Testis (tissue), 2 donors: ENCODE data around the gene ARHGEF11.

Experiments
- CTCF ChIP-seq, 3 experiments: fragments of 450-650 bp in 2 of 3; fragments of 200-600 bp in 1 of 3; sonication (generic) in 1 of 3; IDR thresholded peaks; one replicate each; pipeline ENCODE4 v1.5.1; 2016 to 2019; ENCODE audit warnings: antibody characterized with exemption in 3 of 3, mild to moderate bottlenecking in 2 of 3, moderate library complexity in 1 of 3
- POLR2A ChIP-seq: fragments of 450-650 bp; IDR thresholded peaks from one replicate; pipeline ENCODE4 v1.6.1; 2017; ENCODE audit warnings: antibody characterized with exemption, mild to moderate bottlenecking, moderate library complexity

GRCh38 chr1:157090771-157091170 is 45.2 kb upstream of the ARHGEF11 start:
- TF ChIP-seq CTCF (IDR thresholded peaks at IDR 0.05) (no peak), POLR2A (no peak)
